Measurements from ENCODE around the gene NAGLU.

Gene NAGLU

DNA sequence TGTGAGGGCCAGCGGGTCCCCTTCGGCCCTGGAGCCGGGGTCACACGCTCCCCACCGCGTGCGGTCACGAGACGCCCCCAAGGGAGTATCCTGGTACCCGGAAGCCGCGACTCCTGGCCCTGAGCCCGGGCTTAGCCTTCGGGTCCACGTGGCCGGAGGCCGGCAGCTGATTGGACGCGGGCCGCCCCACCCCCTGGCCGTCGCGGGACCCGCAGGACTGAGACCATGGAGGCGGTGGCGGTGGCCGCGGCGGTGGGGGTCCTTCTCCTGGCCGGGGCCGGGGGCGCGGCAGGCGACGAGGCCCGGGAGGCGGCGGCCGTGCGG is at the start of gene NAGLU:
NAGLU (plus strand) TSS at position 194 of the 324 bp plus-strand sequence; CDS start at position 226, 32 bp downstream.
- DNase-seq, result peak; percentile 60

DNA sequence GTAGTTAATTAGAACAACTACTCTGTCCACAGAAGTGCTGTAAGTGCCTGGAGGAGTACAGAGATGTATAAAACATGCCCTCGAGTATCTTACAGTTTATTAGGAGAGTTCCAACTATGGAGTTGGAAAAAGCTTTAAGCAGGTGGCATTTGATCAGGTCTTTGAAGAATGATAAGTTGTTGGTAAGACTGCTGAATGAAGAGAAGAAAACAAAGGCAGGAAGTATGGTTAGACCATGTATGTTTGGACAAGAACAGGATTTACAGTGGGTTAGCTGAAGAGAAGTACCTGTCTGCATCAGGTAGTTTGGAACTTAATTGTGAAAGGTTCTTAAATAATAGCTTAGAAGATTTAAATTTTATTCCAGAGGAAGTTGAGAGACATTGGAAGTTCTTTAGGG is 48.0 kb upstream of the NAGLU start:
- DNase-seq, result no peak

DNA sequence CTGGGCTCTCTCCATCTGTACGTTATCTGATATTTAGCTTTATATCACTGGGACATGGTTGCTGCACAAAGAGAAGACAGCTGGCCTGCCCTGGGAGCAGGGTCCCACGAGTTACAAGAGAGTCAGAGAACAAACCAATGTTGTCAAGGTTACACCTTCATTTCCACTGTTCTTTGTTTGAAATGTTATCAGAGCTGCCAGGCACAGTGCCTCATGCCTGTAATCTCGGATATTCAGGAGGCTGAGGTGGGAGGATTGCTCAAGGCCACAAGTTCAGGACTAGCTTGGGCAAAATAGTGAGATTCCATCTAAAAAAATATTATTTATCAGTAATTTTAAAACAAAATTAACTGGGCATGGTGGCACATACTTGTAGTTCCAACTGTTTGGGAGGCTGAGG is 42.7 kb upstream of the NAGLU start:
- no peak for DNase-seq

- DNase-seq, result no peak
Measured at GRCh38 chr17:42494673-42495072, 41.4 kb upstream of the NAGLU start.

DNA sequence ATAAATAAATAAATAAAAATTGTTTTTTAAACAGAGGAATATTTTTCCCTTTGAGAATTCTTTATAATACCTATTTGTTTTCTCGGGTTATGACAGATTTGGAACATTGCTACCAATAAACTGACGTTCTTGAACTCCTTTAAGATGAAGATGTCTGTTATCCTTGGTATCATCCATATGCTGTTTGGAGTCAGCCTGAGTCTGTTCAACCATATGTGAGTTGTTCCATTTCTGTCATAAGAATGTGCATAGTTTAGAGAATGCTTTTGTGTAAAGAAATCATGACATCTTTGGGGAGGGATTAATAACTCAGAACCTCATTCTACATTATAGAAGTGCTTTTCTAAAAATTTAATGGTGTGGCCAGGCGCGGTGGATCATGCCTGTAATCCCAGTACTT is 37.2 kb upstream of the NAGLU start:
- DNase-seq, result no peak

DNA sequence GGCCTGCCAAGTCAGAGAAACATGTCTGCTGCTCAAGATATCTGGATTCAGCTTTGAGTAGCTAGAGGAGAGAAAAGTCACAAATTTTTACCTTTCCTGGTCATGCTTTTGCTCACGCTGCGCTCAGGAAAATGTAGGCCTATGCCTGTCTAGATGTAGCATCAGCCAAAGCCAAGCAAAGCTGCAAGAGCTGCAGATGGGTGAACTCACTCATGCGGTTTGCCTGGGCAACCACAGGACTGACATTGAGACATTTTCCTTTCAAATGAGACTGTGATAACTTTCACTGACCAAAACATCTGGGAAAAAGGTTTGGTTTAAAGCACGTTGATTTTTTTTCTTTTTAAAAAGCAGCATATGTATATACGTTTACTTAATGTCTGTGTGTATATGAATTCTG is 34.0 kb upstream of the NAGLU start:
- DNase-seq, result no peak

- no peak for DNase-seq
Measured at GRCh38 chr17:42502926-42503325, 33.1 kb upstream of the NAGLU start.

- DNase-seq, result no peak
Measured at GRCh38 chr17:42507671-42508070, 28.4 kb upstream of the NAGLU start.

- DNase-seq, result no peak
Measured at GRCh38 chr17:42508426-42509165, 27.4 kb upstream of the NAGLU start.

DNA sequence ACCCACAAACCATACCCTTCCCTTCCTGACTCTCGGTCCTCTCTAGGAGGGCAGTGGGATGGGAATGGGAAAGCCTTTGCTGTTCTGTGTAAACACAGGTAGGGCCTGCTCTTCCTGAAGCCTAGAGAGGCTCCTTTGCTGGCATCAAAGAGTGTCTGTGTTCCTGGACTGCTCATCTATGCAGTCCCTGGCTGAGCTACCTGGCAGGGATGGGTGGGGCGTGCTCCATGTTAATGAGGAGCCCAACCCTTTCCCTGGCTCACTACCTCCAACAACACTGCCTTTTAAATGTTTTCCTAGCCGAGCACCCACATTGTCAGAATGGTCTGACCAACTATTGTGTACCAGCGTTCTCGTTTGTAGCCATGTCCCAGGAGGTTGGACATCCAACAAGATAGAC is 26.6 kb upstream of the NAGLU start:
- no peak for DNase-seq

- DNase-seq, result no peak
Measured at GRCh38 chr17:42509841-42510240, 26.2 kb upstream of the NAGLU start.

GRCh38 chr17:42512246-42512645 is 23.8 kb upstream of the NAGLU start:
- DNase-seq, result no peak

DNA sequence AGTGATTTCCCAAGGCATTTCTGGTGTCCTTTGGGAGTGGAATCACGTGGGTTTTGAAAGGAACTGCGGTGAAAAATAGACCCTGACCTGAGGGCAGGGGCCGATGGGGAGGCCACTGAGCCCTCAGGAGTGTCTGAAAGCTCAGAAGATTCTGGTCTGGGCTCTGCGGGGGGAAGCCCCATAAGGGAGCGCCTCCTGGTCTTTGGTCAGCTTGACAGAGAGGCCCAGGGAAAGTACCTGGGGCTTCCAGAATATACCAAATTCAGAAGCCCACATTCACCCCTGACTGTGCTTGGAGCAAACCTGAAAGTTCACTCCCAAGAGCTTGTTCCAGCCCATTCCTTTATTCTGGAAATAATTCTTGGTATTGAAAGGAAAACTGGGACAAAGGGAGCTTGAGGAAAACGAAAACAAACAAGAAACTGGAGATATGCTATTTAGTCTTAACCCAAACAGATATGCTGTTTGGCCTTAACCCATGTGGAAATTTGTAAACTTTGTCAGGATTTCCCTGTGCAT is 23.2 kb upstream of the NAGLU start:
- DNase-seq, result no peak

GRCh38 chr17:42513686-42514085 is 22.4 kb upstream of the NAGLU start:
- no peak for DNase-seq

DNA sequence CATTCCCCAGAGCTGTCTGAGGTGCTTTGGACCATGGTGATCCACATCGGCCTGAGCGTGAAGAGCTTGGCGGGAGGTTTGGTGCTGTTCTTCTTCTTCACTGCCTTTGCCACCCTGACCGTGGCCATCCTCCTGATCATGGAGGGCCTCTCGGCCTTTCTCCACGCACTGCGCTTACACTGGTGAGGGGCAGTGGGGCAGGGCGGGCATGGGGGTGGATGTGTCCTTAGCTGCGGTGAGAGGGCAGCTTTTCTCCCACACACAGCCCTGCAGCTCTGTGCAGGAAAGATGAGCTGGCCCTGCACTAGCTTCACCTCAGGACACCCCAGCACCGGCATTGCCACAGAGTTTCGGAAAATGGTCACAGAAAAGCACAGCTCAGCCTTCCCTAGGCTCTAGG is 21.8 kb upstream of the NAGLU start:
- DNase-seq, result no peak

GRCh38 chr17:42514867-42515266 is 21.2 kb upstream of the NAGLU start:
- DNase-seq, result no peak

DNA sequence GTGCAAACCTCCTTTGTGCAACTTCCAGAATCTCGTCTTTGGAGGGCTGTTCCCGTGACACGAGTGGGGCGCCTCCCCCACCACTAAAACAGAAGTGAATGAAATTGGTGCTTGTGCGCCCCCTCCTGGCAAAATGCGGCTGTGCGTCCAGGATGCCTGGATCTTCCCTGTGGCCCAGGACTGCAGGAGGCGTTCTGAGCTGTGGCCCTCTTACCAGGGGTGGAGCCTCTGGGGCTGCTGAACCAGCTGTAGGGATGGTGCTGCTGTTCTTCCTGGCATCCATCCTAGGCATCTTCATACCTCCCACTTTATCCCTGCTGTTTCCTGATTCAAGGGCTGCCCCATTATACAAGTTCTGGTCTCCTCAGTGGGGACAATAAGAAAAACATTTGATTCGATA is 18.5 kb upstream of the NAGLU start:
- no peak for DNase-seq

DNA sequence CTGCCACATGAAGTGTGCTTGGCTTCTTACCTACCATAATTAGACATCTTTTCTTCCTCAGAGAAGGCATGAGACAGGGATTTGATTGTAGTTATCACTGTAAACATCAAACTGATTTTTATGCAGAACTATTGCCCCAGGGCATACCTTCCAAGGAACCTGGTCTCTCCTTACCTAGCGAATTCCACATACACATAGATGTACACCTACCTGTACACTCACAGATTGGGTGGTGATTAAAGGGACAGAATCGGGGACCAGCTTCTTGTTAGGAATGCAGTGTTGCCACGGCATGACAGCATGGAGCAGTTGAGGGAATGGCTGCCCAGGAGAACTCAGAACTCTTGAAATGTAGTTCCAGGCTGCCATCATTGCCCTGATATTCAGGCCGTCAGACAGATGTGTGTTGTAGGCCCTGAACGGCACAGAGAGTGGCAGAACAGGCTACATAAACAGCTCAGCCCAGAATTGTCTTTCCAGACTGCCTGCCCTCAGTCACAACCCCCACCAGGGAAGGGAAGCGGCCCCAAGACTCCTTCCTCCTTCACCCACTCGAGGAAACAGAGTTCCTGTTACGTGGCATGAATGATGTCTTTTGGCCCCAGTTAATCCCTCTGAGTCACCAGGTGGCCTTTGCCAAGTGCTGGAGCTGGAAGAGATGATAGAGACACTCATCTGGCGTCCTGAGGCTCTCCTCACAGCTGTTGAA is 17.8 kb upstream of the NAGLU start:
- DNase-seq, result no peak

DNA sequence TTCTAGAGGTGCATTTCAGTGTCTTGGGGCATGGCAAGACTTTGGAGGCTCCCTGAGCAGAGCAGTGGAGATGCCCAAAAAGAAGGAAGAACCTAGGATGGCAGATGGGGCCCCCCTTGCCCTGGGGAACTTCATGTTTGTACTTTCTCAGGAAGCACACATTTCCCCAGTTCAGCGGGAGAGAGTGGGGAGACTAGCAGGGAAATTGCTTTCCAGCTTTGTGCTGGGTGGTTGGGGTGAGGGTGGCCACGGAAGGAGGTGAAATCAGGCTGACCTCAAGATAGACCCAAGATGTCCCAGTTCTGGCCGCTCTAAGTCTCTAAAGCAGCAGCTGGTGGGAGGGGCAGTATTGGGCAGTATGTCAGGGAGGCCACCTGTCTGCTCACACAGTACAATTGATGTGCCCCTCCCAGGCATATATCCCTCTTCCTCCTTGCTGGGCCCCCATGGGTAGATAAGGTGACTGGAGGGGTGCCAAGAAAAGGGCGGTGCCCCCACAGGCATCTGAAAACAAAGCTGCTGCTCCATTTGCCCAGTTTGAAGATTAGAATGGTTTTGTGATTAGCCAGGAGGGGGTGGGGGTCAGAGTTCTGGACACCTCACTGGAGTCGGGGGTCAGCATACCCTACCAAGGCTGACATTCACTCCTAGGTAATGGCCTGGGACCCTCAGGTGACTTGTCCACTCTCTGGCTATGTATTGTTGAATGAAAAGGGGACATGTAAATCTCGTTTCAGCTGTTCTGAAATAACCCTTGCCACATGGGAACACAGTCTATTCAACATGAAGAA is 17.1 kb upstream of the NAGLU start:
- DNase-seq, result no peak

DNA sequence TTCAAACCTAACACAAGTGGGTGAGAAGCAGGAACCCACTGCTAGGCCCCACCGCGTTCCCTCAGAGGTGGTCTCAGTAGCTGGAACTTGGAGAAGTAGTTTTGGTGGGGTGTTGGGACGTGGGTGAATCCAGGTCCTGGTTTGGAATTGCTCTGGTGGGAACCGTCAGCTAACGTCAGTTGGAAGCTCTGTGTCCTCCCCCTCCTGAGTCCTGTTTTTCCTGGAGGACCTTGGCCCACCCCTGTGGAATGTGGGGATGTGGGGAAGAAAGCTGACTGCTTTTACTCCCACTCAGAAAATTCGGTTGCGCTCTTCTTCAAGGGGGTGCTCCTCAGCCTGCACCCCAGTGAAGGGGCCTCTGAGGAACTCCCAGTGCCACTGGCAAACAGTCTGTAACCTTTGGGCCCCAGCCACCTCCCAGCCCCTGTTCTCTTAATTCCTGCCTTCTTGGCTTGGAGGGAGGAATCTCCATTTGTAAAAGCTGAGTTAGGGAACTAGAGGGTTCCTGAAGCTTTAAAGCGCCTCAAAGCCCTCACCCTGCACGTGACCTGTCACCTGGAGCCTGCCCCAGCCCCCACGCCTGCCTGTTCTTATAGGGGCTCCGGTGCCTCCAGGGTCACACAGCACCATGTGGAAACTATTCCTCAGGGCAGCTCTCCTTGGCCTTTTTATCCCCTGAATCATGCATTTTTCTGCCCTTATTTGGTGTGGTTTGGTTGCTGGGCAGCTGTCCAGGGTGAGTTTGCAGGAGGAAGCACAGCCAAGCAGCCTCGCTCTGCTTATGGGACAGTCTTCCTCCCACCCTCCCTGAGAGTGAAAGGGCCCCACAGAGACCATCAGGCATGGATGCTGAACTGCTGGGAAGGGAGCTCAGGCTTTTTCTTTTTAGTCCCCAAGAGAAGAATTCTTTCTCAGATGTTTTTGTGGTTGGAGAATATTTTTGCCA is 16.2 kb upstream of the NAGLU start:
- no peak for DNase-seq

DNA sequence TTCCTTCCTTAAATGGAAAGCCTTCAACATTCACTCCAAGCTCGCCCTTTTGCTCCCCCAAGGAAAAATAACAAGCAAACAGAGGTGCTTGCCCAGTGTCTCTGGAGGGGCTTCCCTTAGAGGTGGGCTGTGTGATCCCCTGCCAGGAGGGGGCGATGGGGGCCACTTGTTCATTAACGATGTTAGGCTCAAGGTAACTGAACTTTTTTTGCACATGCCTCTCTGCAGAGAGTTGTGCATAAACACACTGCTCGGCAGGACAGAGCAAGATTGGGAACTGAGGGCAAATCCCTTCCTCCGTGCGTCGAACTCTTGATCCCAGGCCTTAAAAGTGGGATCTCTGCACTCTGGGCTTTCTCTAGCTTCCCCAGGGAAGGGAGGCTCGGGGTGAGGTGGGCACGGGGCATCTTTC is 15.5 kb upstream of the NAGLU start:
- DNase-seq, result no peak

GRCh38 chr17:42521036-42521435 is 15.0 kb upstream of the NAGLU start:
- DNase-seq, result no peak
